ENCODE data around the gene STOML2. TPM values are rescaled to one million over a fixed set of nuclear protein-coding genes. Genes with fewer than 3 reads are reported as not detected.
A peak's percentile ranks its signal among the peaks of the same experiment; 100 is the strongest.

STOML2 gene
- total and polyA plus RNA-seq, 3 experiments from 2014 or later = 88.9 to 271 (median 258) TPM

DNA sequence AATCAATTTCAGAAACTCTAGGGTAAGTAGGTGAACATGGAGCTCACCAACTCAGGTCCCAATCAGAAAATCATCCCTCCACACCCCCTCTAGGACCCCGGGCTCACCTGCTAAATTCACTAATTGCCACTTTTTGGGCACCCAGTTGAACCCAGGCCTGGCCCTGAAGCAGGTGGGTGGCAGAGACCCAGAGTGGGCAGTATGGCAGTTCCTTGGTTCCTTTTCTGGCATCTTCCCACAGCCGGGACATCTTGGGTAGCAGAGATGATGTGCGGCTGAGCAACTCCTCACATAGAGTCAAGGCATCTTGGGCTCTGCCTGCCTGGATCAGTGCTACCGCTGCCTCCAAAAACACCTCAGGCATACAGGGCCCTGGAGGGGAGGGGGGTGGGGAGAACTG, 27.6 kb downstream of the STOML2 start:
- no peak overlapping the region for H3K27ac ChIP-seq (ENCODE audit: low read depth, low read length)
- H3K4me3 ChIP-seq (ENCODE audit: low read length) = no peak overlapping the region
- Mint-ChIP-seq H3K9me3 (no peaks in the 10 kb centered on the region), H3K27me3 (no peaks in the 10 kb centered on the region), H3K36me3 (peaks cover 0 to 35% (median 4%) of the 10 kb centered on the region in 3 donors), H3K4me3 (no peak overlapping the region), H3K27ac (peak overlapping the region in 1 of 8 donors; percentile 59), H3K4me1 (peaks cover 33 to 53% (median 46%) of the 10 kb centered on the region in 3 donors)
- H3K4me1 ChIP-seq (ENCODE audit: insufficient read depth, low read length) = peaks cover 21% of the 10 kb centered on the region
- no peaks in the 10 kb centered on the region for H3K9me3 ChIP-seq (ENCODE audit: low read length)
- no peaks in the 10 kb centered on the region for H3K27me3 ChIP-seq (ENCODE audit: insufficient read depth, low read length, poor library complexity, severe bottlenecking)
- ChIA-PET CTCF (interaction anchor here (2.9 kb wide), 1 partner anchor 21 kb away, joined by 8 read pairs; the partner anchor contains the start of gene PIGO), POLR2A (no interaction called here)
- DNase-seq = no peak
- peaks cover 4% of the 10 kb centered on the region for H3K36me3 ChIP-seq (ENCODE audit: insufficient read depth, low read length)

DNA sequence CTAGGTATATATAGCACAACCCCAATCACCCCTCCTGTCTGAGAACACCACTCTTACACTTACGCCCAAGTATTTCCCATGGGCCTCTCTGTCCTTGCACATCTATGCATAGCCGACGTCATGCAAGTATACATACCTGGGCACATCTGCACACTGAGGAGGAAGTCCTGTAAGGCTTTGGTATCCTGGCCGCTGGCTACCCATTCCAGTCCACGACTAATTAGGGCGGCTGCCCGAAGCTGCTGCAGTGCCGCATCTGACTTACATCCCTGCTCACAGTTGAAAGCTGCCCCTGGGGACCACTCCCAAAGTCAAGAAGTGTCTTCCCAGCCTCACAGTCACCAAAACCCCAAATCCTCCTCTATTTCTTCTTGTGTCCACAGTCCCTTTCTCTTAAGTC, 28.1 kb downstream of the STOML2 start:
- peaks cover 4% of the 10 kb centered on the region for H3K36me3 ChIP-seq (ENCODE audit: insufficient read depth, low read length)
- POLR2A ChIA-PET = no interaction called here
- no peak for DNase-seq

DNA sequence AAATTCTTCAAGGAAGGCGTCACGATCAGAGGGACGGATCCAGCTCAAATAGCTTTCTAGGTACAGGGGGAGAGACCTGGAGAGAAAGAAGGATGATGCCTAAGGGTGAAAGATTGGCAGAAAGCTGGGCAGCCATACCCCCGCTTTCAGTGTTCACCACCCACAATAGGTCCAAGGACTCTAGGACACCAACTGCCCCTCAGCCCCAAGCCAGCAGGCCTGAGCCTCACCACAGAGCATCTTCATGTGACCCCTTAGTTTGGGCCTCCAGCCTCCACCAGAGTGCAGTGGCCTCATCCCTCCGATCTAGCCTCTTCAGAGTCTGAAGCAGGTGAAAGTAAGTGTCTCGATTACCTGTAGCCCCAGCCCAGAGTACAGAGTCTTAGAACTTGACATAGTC, 28.8 kb downstream of the STOML2 start:
- CTCF ChIA-PET = no interaction called here
- no peaks in the 10 kb centered on the region for H3K9me3 Mint-ChIP-seq
- no peak overlapping the region for H3K27ac ChIP-seq (ENCODE audit: low read depth, low read length)
- POLR2A ChIA-PET = no interaction called here
- no peaks in the 10 kb centered on the region for H3K27me3 Mint-ChIP-seq
- peaks cover 4% of the 10 kb centered on the region for H3K36me3 ChIP-seq (ENCODE audit: insufficient read depth, low read length)
- H3K4me3 Mint-ChIP-seq = peak overlapping the region in 1 of 7 donors; percentile 44
- DNase-seq = no peak
- peak overlapping the region in 3 of 8 donors; percentile 23 to 59 (median 24) for H3K27ac Mint-ChIP-seq
- no peaks in the 10 kb centered on the region for H3K9me3 ChIP-seq (ENCODE audit: low read length)
- peaks cover 0 to 39% (median 5%) of the 10 kb centered on the region in 3 donors for H3K36me3 Mint-ChIP-seq
- peaks cover 31% of the 10 kb centered on the region for H3K4me1 ChIP-seq (ENCODE audit: insufficient read depth, low read length)
- H3K27me3 ChIP-seq (ENCODE audit: insufficient read depth, low read length, poor library complexity, severe bottlenecking) = no peaks in the 10 kb centered on the region
- no peak overlapping the region for H3K4me3 ChIP-seq (ENCODE audit: low read length)
- H3K4me1 Mint-ChIP-seq = peaks cover 40 to 55% (median 51%) of the 10 kb centered on the region in 3 donors

More for the DNA sequence above, 28.1 kb downstream of the STOML2 start:
- H3K4me3 ChIP-seq (ENCODE audit: low read length) = no peak overlapping the region
- H3K27me3 ChIP-seq (ENCODE audit: insufficient read depth, low read length, poor library complexity, severe bottlenecking) = no peaks in the 10 kb centered on the region
- Mint-ChIP-seq H3K4me3 (peak overlapping the region in 2 of 7 donors; percentile 44 to 81), H3K4me1 (peaks cover 34 to 53% (median 46%) of the 10 kb centered on the region in 3 donors), H3K36me3 (peaks cover 0 to 39% (median 5%) of the 10 kb centered on the region in 3 donors), H3K27me3 (no peaks in the 10 kb centered on the region), H3K9me3 (no peaks in the 10 kb centered on the region), H3K27ac (peak overlapping the region in 1 of 8 donors; percentile 59)
- no peaks in the 10 kb centered on the region for H3K9me3 ChIP-seq (ENCODE audit: low read length)
- CTCF ChIA-PET = no interaction called here
- no peak overlapping the region for H3K27ac ChIP-seq (ENCODE audit: low read depth, low read length)
- H3K4me1 ChIP-seq (ENCODE audit: insufficient read depth, low read length) = peaks cover 26% of the 10 kb centered on the region

DNA sequence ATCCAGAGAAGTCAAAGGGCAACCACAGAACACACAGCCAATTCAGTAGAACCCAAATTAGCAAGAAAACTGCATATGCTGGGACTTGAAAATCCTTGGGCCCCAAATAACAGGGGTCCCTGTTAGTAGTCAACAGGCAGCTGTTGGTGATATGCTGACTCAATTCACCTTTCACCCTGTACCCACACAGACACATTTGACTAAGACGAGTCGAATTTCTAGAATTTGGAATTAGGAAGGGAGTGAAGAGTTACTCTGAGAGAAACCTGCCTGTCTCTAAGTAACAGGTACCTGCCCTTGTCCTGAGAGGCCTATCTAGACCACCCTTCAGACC, 29.7 kb downstream of the STOML2 start:
- peak overlapping the region; percentile 85 to 95 (median 90) for H3K4me3 Mint-ChIP-seq
- H3K4me1 Mint-ChIP-seq = peaks cover 40 to 55% (median 51%) of the 10 kb centered on the region in 3 donors
- no peak for DNase-seq
- no peaks in the 10 kb centered on the region for H3K27me3 Mint-ChIP-seq
- no peaks in the 10 kb centered on the region for H3K27me3 ChIP-seq (ENCODE audit: insufficient read depth, low read length, poor library complexity, severe bottlenecking)
- H3K36me3 ChIP-seq (ENCODE audit: insufficient read depth, low read length) = peaks cover 9% of the 10 kb centered on the region
- H3K4me1 ChIP-seq (ENCODE audit: insufficient read depth, low read length) = peaks cover 31% of the 10 kb centered on the region
- ChIA-PET CTCF (interaction anchor here (2.7 kb wide), 1 partner anchor 24 kb away, joined by 16 read pairs; the partner anchor contains the start of gene PIGO), POLR2A (no interaction called here)
- H3K9me3 ChIP-seq (ENCODE audit: low read length) = no peaks in the 10 kb centered on the region
- H3K36me3 Mint-ChIP-seq = peaks cover 0 to 48% (median 5%) of the 10 kb centered on the region in 3 donors
- H3K27ac Mint-ChIP-seq = peak overlapping the region; percentile 85 to 99 (median 96)
- no peaks in the 10 kb centered on the region for H3K9me3 Mint-ChIP-seq
- peak overlapping the region; percentile 93 for H3K27ac ChIP-seq (ENCODE audit: low read depth, low read length)
- peak overlapping the region; percentile 50 for H3K4me3 ChIP-seq (ENCODE audit: low read length)

DNA sequence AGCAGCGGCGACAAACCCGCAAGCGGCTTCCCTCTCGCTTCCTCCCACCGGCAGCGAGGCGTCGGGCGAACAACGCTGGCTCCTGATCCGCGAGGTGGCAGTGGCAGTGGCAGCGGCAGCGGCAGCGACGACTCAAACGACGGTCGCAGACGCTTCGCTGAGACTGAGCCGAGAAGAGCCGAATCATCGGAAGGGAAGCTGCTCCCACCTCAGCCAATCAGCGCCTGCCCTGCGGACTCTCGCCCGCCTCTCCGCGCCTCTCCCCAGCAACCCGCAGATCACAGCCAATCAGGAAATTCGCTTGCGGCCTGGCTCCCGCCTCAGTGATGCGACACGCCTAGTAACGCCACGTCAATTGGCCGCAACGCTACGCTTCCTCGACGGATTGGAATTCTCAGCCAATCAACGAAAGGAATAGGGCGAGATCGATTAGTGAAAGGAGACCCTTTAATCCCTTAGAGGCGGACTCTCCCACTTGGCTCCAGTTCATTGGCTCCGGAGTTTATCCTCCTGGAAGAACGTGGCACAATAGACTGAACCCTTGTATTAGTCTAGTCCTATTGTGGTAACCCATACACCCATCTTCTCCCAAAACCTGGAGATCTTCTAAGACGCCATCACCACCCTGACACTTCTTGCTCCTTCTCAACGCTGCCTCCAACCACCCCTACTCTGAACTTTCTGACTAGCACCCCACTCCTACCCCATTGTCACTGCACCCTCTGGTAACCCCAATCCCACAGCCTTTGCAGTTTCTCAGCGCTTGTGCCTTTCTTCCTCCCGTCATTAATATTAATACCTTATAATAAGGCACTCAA, 30.3 kb downstream of the STOML2 start, which contains the start of gene VCP:
Gene VCP (minus strand): TSS at position 165 of the 818 bp plus-strand sequence. CDS start 272 bp downstream, outside the sequence.
- Histone ChIP-seq H3K9me3 (ENCODE audit: low read length) (no peaks in the 10 kb centered on the region), H3K36me3 (ENCODE audit: insufficient read depth, low read length) (peaks cover 14% of the 10 kb centered on the region), H3K27me3 (ENCODE audit: insufficient read depth, low read length, poor library complexity, severe bottlenecking) (no peaks in the 10 kb centered on the region), H3K4me3 (ENCODE audit: low read length) (peak within 1 kb of the TSS; percentile 82), H3K27ac (ENCODE audit: low read depth, low read length) (peak within 1 kb of the TSS; percentile 93), H3K4me1 (ENCODE audit: insufficient read depth, low read length) (peaks cover 37% of the 10 kb centered on the region)
- Mint-ChIP-seq H3K36me3 (peaks cover 0 to 54% (median 9%) of the 10 kb centered on the region in 3 donors), H3K4me1 (peaks cover 43 to 55% (median 51%) of the 10 kb centered on the region in 3 donors), H3K4me3 (peak within 1 kb of the TSS; percentile 85 to 95 (median 90)), H3K27me3 (no peaks in the 10 kb centered on the region), H3K27ac (peak within 1 kb of the TSS; percentile 85 to 99 (median 96)), H3K9me3 (no peaks in the 10 kb centered on the region)
- peak; percentile 95 to 99 (median 98) for DNase-seq
- CTCF ChIA-PET = interaction anchor here (0.7 to 2.7 kb wide), 7 partner anchors 8 to 44 kb away, joined by 4 to 16 read pairs (median 8); partner anchors contain the start of genes ATOSB, FANCG and PIGO
- POLR2A ChIA-PET = interaction anchor here (0.6 to 1.8 kb wide), 12 partner anchors 8 to 676 kb away, joined by 3 to 11 read pairs (median 6); partner anchors contain the start of genes ATOSB, CREB3, DNAJB5 and PIGO

DNA sequence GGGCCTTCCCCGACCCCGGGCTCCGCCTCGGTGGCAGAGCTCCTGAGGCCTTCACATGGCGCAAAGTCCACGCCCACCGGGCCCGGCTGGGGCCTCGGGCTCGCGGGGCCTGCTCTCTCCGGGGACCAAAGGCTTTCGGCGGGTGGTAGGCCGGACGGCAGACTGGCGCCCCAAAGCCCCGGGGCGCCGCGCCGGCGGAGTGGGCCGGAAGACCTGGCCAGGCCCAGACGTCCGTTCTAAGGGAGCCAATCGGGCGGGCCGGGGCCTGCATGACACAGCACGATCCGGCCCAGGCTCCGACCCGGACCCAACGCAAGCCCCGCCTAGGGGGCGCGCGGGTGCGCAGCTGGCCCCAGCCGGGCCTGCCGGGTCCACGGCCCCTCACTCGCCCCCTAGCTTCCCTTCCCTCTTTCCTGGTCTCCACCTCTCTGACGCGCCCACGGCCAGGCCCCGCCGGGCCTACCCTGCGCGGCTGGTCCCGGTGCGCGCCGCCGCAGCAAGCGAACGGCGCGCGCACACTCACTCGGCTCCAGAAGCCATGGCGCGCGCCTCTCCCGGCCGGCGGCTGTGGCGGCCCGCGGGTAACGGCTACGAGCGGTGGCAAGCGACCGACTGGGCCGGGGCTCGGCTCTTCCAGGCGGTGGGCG, 31.0 kb downstream of the STOML2 start:
- H3K27me3 Mint-ChIP-seq = no peaks in the 10 kb centered on the region

More for the DNA sequence above, 31.0 kb downstream of the STOML2 start:
- peak; percentile 67 to 82 (median 76) for DNase-seq
- Mint-ChIP-seq H3K9me3 (no peaks in the 10 kb centered on the region), H3K4me1 (peaks cover 50 to 58% (median 57%) of the 10 kb centered on the region in 3 donors), H3K4me3 (peak overlapping the region; percentile 85 to 95 (median 90)), H3K36me3 (peaks cover 4 to 61% (median 15%) of the 10 kb centered on the region in 3 donors), H3K27ac (peak overlapping the region; percentile 85 to 99 (median 96))
- Histone ChIP-seq H3K4me3 (ENCODE audit: low read length) (peak overlapping the region; percentile 82), H3K27me3 (ENCODE audit: insufficient read depth, low read length, poor library complexity, severe bottlenecking) (no peaks in the 10 kb centered on the region), H3K27ac (ENCODE audit: low read depth, low read length) (peak overlapping the region; percentile 93), H3K4me1 (ENCODE audit: insufficient read depth, low read length) (peaks cover 39% of the 10 kb centered on the region), H3K36me3 (ENCODE audit: insufficient read depth, low read length) (peaks cover 21% of the 10 kb centered on the region), H3K9me3 (ENCODE audit: low read length) (no peaks in the 10 kb centered on the region)
- CTCF ChIA-PET = interaction anchor here (0.7 to 2.7 kb wide), 12 partner anchors 8 to 172 kb away, joined by 3 to 16 read pairs (median 5); partner anchors contain the start of genes ATOSB, FANCG and PIGO
- POLR2A ChIA-PET = interaction anchor here (0.6 to 2.1 kb wide), 15 partner anchors 8 to 677 kb away, joined by 3 to 31 read pairs (median 6); partner anchors contain the start of genes ATOSB, CREB3, DNAJB5 and FANCG

All from CD8-positive, alpha-beta memory T cell (primary cell).